CD4-positive, alpha-beta T cell (primary cell): ENCODE results near the gene LIN7B. TPM values are rescaled to one million over a fixed set of nuclear protein-coding genes. Genes with fewer than 3 reads are reported as not detected.

ENCODE experiments used
- ATAC-seq: fragments of 200-7000 bp; cut with Tn5 transposase; one replicate; pipeline ENCODE4 v1.10.0; 2022; ENCODE audit warnings: mild to moderate bottlenecking; ENCODE audit not compliant: poor library complexity
- CTCF ChIA-PET: fragments of 350-600 bp; sonication (Branson Sonifier 250); formaldehyde crosslinking; loops from one replicate; lab custom pipeline; 2021; ENCODE audit warnings: antibody characterized with exemption, inconsistent platforms; lab: Charles Lee
- POLR2A ChIA-PET: fragments of 350-600 bp; sonication (Branson Sonifier 250); formaldehyde crosslinking; loops from one replicate; lab custom pipeline; 2021; ENCODE audit warnings: antibody characterized with exemption, inconsistent platforms; lab: Charles Lee
- DNase-seq, 14 experiments: peaks; one replicate each; pipeline ENCODE4 v3.0.0-alpha.2; 2013 to 2020; ENCODE audit warnings: mixed read lengths in 2 of 14
- H3K27ac ChIP-seq, 2 donors: one replicate each; pipeline versions ENCODE4 v1.5.1 to v1.7.0; 2013; ENCODE audit warnings: low read length in 2 of 2, low read depth in 1 of 2, mild to moderate bottlenecking in 1 of 2
- H3K27me3 ChIP-seq, 2 experiments: 1 replicate in 1 of 2; 2 replicates in 1 of 2; pipeline versions ENCODE4 v1.6.1 to v1.7.0; 2013; ENCODE audit warnings: low read length in 2 of 2, control low read depth in 1 of 2, mild to moderate bottlenecking in 1 of 2, moderate library complexity in 1 of 2; ENCODE audit not compliant: insufficient read depth in 2 of 2, control insufficient read depth in 1 of 2
- H3K36me3 ChIP-seq: one replicate; pipeline ENCODE4 v1.6.1; 2013; ENCODE audit warnings: low read length, control low read depth; ENCODE audit not compliant: insufficient read depth
- H3K4me1 ChIP-seq: one replicate; pipeline ENCODE4 v1.6.1; 2013; ENCODE audit warnings: low read length, control low read depth; ENCODE audit not compliant: insufficient read depth
- H3K4me3 ChIP-seq: one replicate; pipeline ENCODE4 v1.5.1; 2013; ENCODE audit warnings: mild to moderate bottlenecking, low read length, moderate library complexity
- H3K9me3 ChIP-seq, 2 experiments: 1 replicate in 1 of 2; 2 replicates in 1 of 2; pipeline versions ENCODE4 v1.6.1 to v1.7.0; 2013; ENCODE audit warnings: low read length in 2 of 2, mild to moderate bottlenecking in 2 of 2, control low read depth in 1 of 2, moderate library complexity in 1 of 2; ENCODE audit not compliant: control insufficient read depth in 1 of 2, insufficient read depth in 1 of 2
- H3K27ac Mint-ChIP-seq: one replicate; pipeline ENCODE4 v1.8.0; 2020; ENCODE audit warnings: mixed read lengths
- H3K27me3 Mint-ChIP-seq: one replicate; pipeline ENCODE4 v1.8.0; 2021; ENCODE audit warnings: mixed read lengths
- H3K36me3 Mint-ChIP-seq: one replicate; pipeline ENCODE4 v1.8.0; 2021; ENCODE audit warnings: low read depth, mixed read lengths
- H3K4me1 Mint-ChIP-seq: one replicate; pipeline ENCODE4 v1.8.0; 2021; ENCODE audit warnings: low read depth, mixed read lengths
- H3K4me3 Mint-ChIP-seq: one replicate; pipeline ENCODE4 v1.8.0; 2020; ENCODE audit warnings: mild to moderate bottlenecking, mixed read lengths
- H3K9me3 Mint-ChIP-seq: one replicate; pipeline ENCODE4 v1.8.0; 2020; ENCODE audit warnings: mixed read lengths
- CTCF ChIP-seq: fragments of 200-600 bp; IDR thresholded peaks from one replicate; pipeline ENCODE4 v1.8.0; 2022; ENCODE audit warnings: antibody characterized with exemption, mild to moderate bottlenecking
- intact Hi-C, 2 experiments: fragments of 100-400 bp; cut with DNase I in 1 of 2; cut with micrococcal nuclease in 1 of 2; formaldehyde crosslinking; loops; one replicate each; pipeline versions ENCODE4 v1.15.1 to v1.9.0; 2023 to 2025; cut with DNase I, micrococcal nuclease
- total RNA-seq, 174 experiments: library from RNA in 2 of 174; stranded (reverse) in 2 of 174; gene quantifications; one replicate each; pipeline ENCODE4 v1.2.3 and lab custom pipeline; 2021 to 2026

Gene LIN7B
- total RNA-seq, 2 experiments from 2014 or later, result 6.4 to 6.6 TPM

- intact Hi-C loops, result no loop called here
- peaks cover 12% of the 10 kb centered on the region for H3K4me1 ChIP-seq
- Mint-ChIP-seq H3K4me1 (peaks cover 18% of the 10 kb centered on the region), H3K27me3 (peaks cover 75% of the 10 kb centered on the region), H3K36me3 (no peaks in the 10 kb centered on the region), H3K27ac (no peak within 1 kb of the TSS), H3K4me3 (peak within 1 kb of the TSS; percentile 59), H3K9me3 (no peaks in the 10 kb centered on the region)
- peaks cover 0 to 29% of the 10 kb centered on the region in 2 experiments for H3K9me3 ChIP-seq
- peaks cover 33 to 41% of the 10 kb centered on the region in 2 experiments for H3K27me3 ChIP-seq
- CTCF ChIA-PET, result no interaction called here
- no peak for TF ChIP-seq CTCF
- POLR2A ChIA-PET, result no interaction called here
- peak; percentile 64 for ATAC-seq
- H3K36me3 ChIP-seq, result no peaks in the 10 kb centered on the region
- H3K27ac ChIP-seq, result no peak within 1 kb of the TSS
- no peak within 1 kb of the TSS for H3K4me3 ChIP-seq
- DNase-seq, result peak in 6 of 14 experiments; percentile 22 to 55 (median 34)
Observed at GRCh38 chr19:49157445-49158224, 43.5 kb downstream of the LIN7B start, which contains the start of gene TRPM4. Gene TRPM4, plus strand, starts transcription at chr19:49157792. Its CDS starts 75 bp downstream, at chr19:49157867.

GRCh38 chr19:49160450-49161189 is 46.5 kb downstream of the LIN7B start:
- intact Hi-C loops, result no loop called here
- Mint-ChIP-seq H3K27ac (no peak overlapping the region), H3K36me3 (no peaks in the 10 kb centered on the region), H3K27me3 (peaks cover 51% of the 10 kb centered on the region), H3K4me3 (no peak overlapping the region), H3K9me3 (no peaks in the 10 kb centered on the region), H3K4me1 (peaks cover 7% of the 10 kb centered on the region)
- no peak overlapping the region for H3K4me3 ChIP-seq
- peaks cover 24 to 33% of the 10 kb centered on the region in 2 experiments for H3K27me3 ChIP-seq
- ChIA-PET POLR2A (no interaction called here), CTCF (no interaction called here)
- H3K4me1 ChIP-seq, result peaks cover 12% of the 10 kb centered on the region
- DNase-seq, result no peak
- peaks cover 0 to 12% of the 10 kb centered on the region in 2 experiments for H3K9me3 ChIP-seq
- ATAC-seq, result no peak
- TF ChIP-seq CTCF, result no peak
- no peak overlapping the region for H3K27ac ChIP-seq
- no peaks in the 10 kb centered on the region for H3K36me3 ChIP-seq

GRCh38 chr19:49161987-49162386 is 47.8 kb downstream of the LIN7B start:
- DNase-seq, result no peak

More at GRCh38 chr19:49161987-49162386, 47.8 kb downstream of the LIN7B start:
- H3K4me1 Mint-ChIP-seq, result peaks cover 7% of the 10 kb centered on the region
- H3K27me3 Mint-ChIP-seq, result peaks cover 48% of the 10 kb centered on the region
- no peak overlapping the region for H3K27ac ChIP-seq
- no peak overlapping the region for H3K4me3 Mint-ChIP-seq
- H3K4me1 ChIP-seq, result peaks cover 12% of the 10 kb centered on the region
- no peaks in the 10 kb centered on the region for H3K36me3 ChIP-seq
- no peak overlapping the region for H3K4me3 ChIP-seq
- no peaks in the 10 kb centered on the region for H3K36me3 Mint-ChIP-seq
- ChIA-PET CTCF (no interaction called here), POLR2A (no interaction called here)
- no peak overlapping the region for H3K27ac Mint-ChIP-seq
- ATAC-seq, result no peak
- TF ChIP-seq CTCF, result no peak
- H3K27me3 ChIP-seq, result peaks cover 18 to 24% of the 10 kb centered on the region in 2 experiments
- no peaks in the 10 kb centered on the region for H3K9me3 Mint-ChIP-seq
- intact Hi-C loops, result no loop called here
- peaks cover 0 to 12% of the 10 kb centered on the region in 2 experiments for H3K9me3 ChIP-seq
